ENCODE results near the gene IL17REL. TPM values are rescaled to one million over a fixed set of nuclear protein-coding genes. Genes with fewer than 3 reads are reported as not detected.
A peak's percentile ranks its signal among the peaks of the same experiment; 100 is the strongest.

IL17REL gene
- total and polyA plus RNA-seq, 2 of the 13 experiments (the other 11 are each of a cell fraction or from before 2014, with no cell fraction given), result not detected

DNA sequence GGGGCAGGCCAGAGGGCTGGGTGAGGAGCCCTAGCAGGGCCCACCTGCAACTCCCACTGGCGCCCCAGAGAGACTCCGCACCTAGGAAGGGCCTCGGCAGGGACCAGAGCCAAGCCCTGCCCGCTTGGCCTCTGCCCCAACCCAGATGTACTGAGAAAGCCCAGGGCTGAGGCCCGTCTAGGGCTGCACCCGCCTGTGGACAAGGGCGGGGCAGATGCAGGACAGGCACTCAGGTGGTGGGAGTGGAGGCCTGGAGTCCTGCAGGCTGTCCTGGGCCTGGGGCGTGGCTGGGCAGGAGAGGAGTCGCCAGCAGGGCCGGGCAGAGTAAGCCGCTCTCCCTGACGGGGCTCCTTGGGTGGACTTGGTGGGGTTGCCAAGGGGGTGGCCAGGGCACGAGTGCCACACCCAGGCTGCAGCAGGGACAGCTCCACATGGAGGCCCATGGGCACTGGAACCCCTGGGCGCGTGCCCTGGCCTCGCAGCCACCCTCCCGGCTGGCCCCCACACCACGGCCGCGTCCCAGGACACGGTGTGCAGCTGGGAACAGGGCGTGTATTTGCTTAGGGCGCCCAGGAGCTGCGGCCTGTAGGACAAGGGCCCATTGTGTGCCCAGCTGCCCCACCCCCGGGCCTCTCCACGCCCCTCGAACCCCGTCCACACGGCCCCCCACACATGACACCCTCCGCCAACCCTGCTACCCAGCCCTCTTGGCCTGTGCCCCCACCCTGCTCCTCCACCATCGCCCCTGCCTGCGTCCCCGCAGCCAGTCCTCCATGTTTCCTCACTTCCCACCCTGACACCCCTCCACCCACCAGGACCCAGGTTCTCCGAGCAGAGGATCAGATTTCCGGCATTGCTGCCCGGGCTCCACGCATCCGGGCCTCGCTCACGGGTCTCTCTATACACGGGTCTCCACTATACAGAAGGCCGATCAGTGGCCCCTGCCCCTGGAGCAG lies 63.3 kb downstream of the IL17REL start (continued):
- TF ChIP-seq, protein P1, sequence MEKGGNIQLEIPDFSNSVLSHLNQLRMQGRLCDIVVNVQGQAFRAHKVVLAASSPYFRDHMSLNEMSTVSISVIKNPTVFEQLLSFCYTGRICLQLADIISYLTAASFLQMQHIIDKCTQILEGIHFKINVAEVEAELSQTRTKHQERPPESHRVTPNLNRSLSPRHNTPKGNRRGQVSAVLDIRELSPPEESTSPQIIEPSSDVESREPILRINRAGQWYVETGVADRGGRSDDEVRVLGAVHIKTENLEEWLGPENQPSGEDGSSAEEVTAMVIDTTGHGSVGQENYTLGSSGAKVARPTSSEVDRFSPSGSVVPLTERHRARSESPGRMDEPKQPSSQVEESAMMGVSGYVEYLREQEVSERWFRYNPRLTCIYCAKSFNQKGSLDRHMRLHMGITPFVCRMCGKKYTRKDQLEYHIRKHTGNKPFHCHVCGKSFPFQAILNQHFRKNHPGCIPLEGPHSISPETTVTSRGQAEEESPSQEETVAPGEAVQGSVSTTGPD (CRISPR knock-in tag; IDR thresholded peaks at IDR 0.05), result peak; percentile 36; the same call in 1 of the 2 replicates
- TF ChIP-seq ZNF605 (CRISPR knock-in tag; IDR thresholded peaks at IDR 0.05) (peak; percentile 73; the same call in 1 of the 2 replicates), YEATS2 (CRISPR knock-in tag; IDR thresholded peaks at IDR 0.05; ENCODE audit: borderline replicate concordance) (no peak; the same call in 1 of the 2 replicates), YEATS4 (CRISPR knock-in tag; IDR thresholded peaks at IDR 0.05; ENCODE audit: borderline replicate concordance) (peak; percentile 63), ZNF788 (CRISPR knock-in tag; IDR thresholded peaks at IDR 0.05; ENCODE audit: borderline replicate concordance) (peak; percentile 94; the same call in 1 of the 2 replicates), KDM1A (CRISPR knock-in tag; IDR thresholded peaks at IDR 0.05) (no peak), RBAK (CRISPR knock-in tag; IDR thresholded peaks at IDR 0.05) (no peak; the same call in 1 of the 2 replicates), PPARG (CRISPR knock-in tag; conservative IDR thresholded peaks at IDR 0.05) (no peak; the same call in 1 of the 2 replicates), POLR2AphosphoS2 (IDR thresholded peaks at IDR 0.05; ENCODE audit: low read depth, low read length) (no peak), ZNF292 (CRISPR knock-in tag; IDR thresholded peaks at IDR 0.05; ENCODE audit: borderline replicate concordance, low read depth) (no peak), CHD4 (IDR thresholded peaks at IDR 0.05; ENCODE audit: borderline replicate concordance, low read length) (peak; percentile 64; the same call in 1 of the 2 replicates), NFIC (IDR thresholded peaks at IDR 0.05; ENCODE audit: low read length) (no peak), EEA1 (CRISPR knock-in tag; IDR thresholded peaks at IDR 0.05; ENCODE audit: borderline replicate concordance) (0 out of 2 replicates have a peak, but pooled peaks have one; percentile 21), TCF7L2 (IDR thresholded peaks at IDR 0.05; ENCODE audit: low read depth, low read length) (no peak), EZH2 (conservative IDR thresholded peaks at IDR 0.05; ENCODE audit: low read depth, low read length) (no peak)
- TF ChIP-seq, protein P2, sequence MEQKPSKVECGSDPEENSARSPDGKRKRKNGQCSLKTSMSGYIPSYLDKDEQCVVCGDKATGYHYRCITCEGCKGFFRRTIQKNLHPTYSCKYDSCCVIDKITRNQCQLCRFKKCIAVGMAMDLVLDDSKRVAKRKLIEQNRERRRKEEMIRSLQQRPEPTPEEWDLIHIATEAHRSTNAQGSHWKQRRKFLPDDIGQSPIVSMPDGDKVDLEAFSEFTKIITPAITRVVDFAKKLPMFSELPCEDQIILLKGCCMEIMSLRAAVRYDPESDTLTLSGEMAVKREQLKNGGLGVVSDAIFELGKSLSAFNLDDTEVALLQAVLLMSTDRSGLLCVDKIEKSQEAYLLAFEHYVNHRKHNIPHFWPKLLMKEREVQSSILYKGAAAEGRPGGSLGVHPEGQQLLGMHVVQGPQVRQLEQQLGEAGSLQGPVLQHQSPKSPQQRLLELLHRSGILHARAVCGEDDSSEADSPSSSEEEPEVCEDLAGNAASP (CRISPR knock-in tag; IDR thresholded peaks at IDR 0.05; ENCODE audit: borderline replicate concordance), result peak; percentile 79
- TF ChIP-seq, protein P3, sequence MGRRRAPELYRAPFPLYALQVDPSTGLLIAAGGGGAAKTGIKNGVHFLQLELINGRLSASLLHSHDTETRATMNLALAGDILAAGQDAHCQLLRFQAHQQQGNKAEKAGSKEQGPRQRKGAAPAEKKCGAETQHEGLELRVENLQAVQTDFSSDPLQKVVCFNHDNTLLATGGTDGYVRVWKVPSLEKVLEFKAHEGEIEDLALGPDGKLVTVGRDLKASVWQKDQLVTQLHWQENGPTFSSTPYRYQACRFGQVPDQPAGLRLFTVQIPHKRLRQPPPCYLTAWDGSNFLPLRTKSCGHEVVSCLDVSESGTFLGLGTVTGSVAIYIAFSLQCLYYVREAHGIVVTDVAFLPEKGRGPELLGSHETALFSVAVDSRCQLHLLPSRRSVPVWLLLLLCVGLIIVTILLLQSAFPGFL (CRISPR knock-in tag; IDR thresholded peaks at IDR 0.05), result no peak
- TF ChIP-seq, protein P4, sequence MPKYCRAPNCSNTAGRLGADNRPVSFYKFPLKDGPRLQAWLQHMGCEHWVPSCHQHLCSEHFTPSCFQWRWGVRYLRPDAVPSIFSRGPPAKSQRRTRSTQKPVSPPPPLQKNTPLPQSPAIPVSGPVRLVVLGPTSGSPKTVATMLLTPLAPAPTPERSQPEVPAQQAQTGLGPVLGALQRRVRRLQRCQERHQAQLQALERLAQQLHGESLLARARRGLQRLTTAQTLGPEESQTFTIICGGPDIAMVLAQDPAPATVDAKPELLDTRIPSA (CRISPR knock-in tag; IDR thresholded peaks at IDR 0.05; ENCODE audit: borderline replicate concordance), result no peak
- TF ChIP-seq, protein P5, sequence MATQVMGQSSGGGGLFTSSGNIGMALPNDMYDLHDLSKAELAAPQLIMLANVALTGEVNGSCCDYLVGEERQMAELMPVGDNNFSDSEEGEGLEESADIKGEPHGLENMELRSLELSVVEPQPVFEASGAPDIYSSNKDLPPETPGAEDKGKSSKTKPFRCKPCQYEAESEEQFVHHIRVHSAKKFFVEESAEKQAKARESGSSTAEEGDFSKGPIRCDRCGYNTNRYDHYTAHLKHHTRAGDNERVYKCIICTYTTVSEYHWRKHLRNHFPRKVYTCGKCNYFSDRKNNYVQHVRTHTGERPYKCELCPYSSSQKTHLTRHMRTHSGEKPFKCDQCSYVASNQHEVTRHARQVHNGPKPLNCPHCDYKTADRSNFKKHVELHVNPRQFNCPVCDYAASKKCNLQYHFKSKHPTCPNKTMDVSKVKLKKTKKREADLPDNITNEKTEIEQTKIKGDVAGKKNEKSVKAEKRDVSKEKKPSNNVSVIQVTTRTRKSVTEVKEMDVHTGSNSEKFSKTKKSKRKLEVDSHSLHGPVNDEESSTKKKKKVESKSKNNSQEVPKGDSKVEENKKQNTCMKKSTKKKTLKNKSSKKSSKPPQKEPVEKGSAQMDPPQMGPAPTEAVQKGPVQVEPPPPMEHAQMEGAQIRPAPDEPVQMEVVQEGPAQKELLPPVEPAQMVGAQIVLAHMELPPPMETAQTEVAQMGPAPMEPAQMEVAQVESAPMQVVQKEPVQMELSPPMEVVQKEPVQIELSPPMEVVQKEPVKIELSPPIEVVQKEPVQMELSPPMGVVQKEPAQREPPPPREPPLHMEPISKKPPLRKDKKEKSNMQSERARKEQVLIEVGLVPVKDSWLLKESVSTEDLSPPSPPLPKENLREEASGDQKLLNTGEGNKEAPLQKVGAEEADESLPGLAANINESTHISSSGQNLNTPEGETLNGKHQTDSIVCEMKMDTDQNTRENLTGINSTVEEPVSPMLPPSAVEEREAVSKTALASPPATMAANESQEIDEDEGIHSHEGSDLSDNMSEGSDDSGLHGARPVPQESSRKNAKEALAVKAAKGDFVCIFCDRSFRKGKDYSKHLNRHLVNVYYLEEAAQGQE (IDR thresholded peaks at IDR 0.05; ENCODE audit: borderline replicate concordance in 1 of 2, low read depth in 1 of 2, low read length in 2 of 2), result no peak

Data from HepG2 (cell line).